DOHH2 (cell line): ENCODE data around the gene RND2.

Source experiments
- H3F3A ChIP-seq: fragments of 200-600 bp; sonication (generic), shearing (Covaris generic); 2 replicates; pipeline ENCODE4 v1.6.0; 2016; ENCODE audit warnings: antibody characterized with exemption, mild to moderate bottlenecking; ENCODE audit not compliant: control insufficient read depth, insufficient read depth
- H3K27ac ChIP-seq: fragments of 200-600 bp; sonication (generic); 2 replicates; pipeline ENCODE4 v1.5.1; 2014; ENCODE audit warnings: low read depth, mild to moderate bottlenecking, low read length, moderate library complexity
- H3K27me3 ChIP-seq: fragments of 200-600 bp; sonication (generic); 2 replicates; pipeline ENCODE4 v1.6.1; 2014; ENCODE audit warnings: mild to moderate bottlenecking, low read length, mixed read lengths; ENCODE audit not compliant: control insufficient read depth
- H3K36me3 ChIP-seq: fragments of 200-600 bp; sonication (generic); 2 replicates; pipeline ENCODE4 v1.6.1; 2014; ENCODE audit warnings: mild to moderate bottlenecking, low read length, moderate library complexity, mixed read lengths; ENCODE audit not compliant: control insufficient read depth
- H3K4me1 ChIP-seq: fragments of 200-600 bp; sonication (generic); 2 replicates; pipeline ENCODE4 v1.6.1; 2014; ENCODE audit warnings: mild to moderate bottlenecking, low read length, mixed read lengths; ENCODE audit not compliant: control insufficient read depth
- H3K4me2 ChIP-seq: fragments of 200-600 bp; sonication (generic); 2 replicates; pipeline ENCODE4 v1.6.0; 2014; ENCODE audit warnings: mild to moderate bottlenecking, low read length, moderate library complexity
- H3K4me3 ChIP-seq: fragments of 200-600 bp; sonication (generic); 2 replicates; pipeline ENCODE4 v1.5.1; 2014; ENCODE audit warnings: mild to moderate bottlenecking, low read length, mixed read lengths
- H3K79me2 ChIP-seq: fragments of 200-600 bp; sonication (generic); 2 replicates; pipeline ENCODE4 v1.6.1; 2014; ENCODE audit warnings: mild to moderate bottlenecking, low read length, mixed read lengths; ENCODE audit not compliant: control insufficient read depth
- H3K9me2 ChIP-seq: fragments of 200-600 bp; sonication (generic); replicated peaks from 2 replicates; pipeline ENCODE4 v1.6.1; 2014; ENCODE audit warnings: mild to moderate bottlenecking, low read length, mixed read lengths; ENCODE audit not compliant: control insufficient read depth
- H3K9me3 ChIP-seq: fragments of 200-600 bp; sonication (generic); 2 replicates; pipeline ENCODE4 v1.6.1; 2014; ENCODE audit warnings: antibody characterized with exemption, low read length, mixed read lengths; ENCODE audit not compliant: control insufficient read depth, insufficient read depth
- H4K20me1 ChIP-seq: fragments of 200-600 bp; sonication (generic); 2 replicates; pipeline ENCODE4 v1.6.0; 2014; ENCODE audit warnings: low read depth, mild to moderate bottlenecking, antibody characterized with exemption, low read length, moderate library complexity; ENCODE audit not compliant: control insufficient read depth, insufficient read depth
- EZH2phosphoT487 ChIP-seq: fragments of 200-600 bp; sonication (generic); IDR thresholded peaks from 2 replicates; pipeline ENCODE4 v1.6.1; 2017; ENCODE audit warnings: borderline replicate concordance, mild to moderate bottlenecking, antibody characterized with exemption, low read length, moderate library complexity, mixed read lengths
- TF ChIP-seq, protein P1 (sequence below): fragments of 200-600 bp; sonication (generic); IDR thresholded peaks from one replicate; pipeline ENCODE4 v1.5.1; 2014; ENCODE audit warnings: antibody characterized with exemption, mild to moderate bottlenecking, low read depth, low read length; ENCODE audit not compliant: poor library complexity, severe bottlenecking

RND2 gene

DNA sequence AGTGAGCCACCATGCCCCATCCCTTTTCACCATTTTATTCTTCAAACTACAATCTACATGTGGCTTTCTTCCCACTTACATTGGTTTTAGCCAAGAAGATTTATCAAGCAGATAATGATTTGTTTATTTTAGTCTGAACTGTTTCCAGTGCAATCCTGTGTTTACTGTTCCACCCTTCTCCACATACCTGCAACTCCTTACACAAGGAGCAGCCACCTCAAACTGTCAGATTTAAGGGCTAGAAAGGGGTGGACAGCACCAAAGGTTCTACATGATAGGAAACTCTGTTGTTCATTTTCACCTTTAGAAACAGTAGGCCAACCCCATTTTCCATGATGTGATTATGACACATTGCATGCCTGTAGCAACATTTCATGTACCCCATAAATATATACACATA is 42.8 kb upstream of the RND2 start:
- Histone ChIP-seq H3K79me2 (peaks cover 66% of the 10 kb centered on the region), H4K20me1 (peaks cover 7% of the 10 kb centered on the region; the same call in 1 of the 2 replicates), H3K4me2 (peak overlapping the region; percentile 97), H3K9me2 (no peaks in the 10 kb centered on the region), H3K9me3 (no peaks in the 10 kb centered on the region), H3F3A (no peaks in the 10 kb centered on the region), H3K4me3 (peak overlapping the region; percentile 100), H3K4me1 (peaks cover 50% of the 10 kb centered on the region), H3K27ac (no peak overlapping the region), H3K27me3 (peaks cover 3% of the 10 kb centered on the region), H3K36me3 (peaks cover 52% of the 10 kb centered on the region)
- no peak for TF ChIP-seq EZH2phosphoT487
- TF ChIP-seq, protein P1, sequence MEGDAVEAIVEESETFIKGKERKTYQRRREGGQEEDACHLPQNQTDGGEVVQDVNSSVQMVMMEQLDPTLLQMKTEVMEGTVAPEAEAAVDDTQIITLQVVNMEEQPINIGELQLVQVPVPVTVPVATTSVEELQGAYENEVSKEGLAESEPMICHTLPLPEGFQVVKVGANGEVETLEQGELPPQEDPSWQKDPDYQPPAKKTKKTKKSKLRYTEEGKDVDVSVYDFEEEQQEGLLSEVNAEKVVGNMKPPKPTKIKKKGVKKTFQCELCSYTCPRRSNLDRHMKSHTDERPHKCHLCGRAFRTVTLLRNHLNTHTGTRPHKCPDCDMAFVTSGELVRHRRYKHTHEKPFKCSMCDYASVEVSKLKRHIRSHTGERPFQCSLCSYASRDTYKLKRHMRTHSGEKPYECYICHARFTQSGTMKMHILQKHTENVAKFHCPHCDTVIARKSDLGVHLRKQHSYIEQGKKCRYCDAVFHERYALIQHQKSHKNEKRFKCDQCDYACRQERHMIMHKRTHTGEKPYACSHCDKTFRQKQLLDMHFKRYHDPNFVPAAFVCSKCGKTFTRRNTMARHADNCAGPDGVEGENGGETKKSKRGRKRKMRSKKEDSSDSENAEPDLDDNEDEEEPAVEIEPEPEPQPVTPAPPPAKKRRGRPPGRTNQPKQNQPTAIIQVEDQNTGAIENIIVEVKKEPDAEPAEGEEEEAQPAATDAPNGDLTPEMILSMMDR, result no peak

DNA sequence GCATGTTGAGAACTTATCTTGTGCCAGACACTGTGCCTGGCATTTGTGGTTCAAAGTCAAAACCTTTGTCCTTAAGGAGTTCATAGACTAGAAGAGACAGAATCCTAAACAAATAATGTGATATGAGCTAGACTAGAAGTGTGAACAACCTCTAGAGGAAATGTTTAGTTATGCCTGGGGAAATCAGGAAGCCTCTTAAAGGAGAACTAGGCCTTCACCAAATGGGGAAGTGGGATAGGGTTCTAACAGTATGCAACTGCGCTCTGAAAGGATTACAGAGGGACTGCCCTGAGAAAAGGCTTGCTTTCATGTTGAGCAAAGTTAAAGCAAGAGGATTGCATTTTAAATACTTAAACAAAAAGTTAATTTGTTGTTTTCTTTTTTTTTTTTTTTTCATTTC is 39.8 kb upstream of the RND2 start:
- Histone ChIP-seq H3K9me3 (no peaks in the 10 kb centered on the region), H4K20me1 (peaks cover 7% of the 10 kb centered on the region; the same call in 1 of the 2 replicates), H3K79me2 (peaks cover 66% of the 10 kb centered on the region), H3K4me1 (peaks cover 43% of the 10 kb centered on the region), H3K36me3 (peaks cover 81% of the 10 kb centered on the region), H3K4me3 (peak overlapping the region; percentile 66), H3F3A (no peaks in the 10 kb centered on the region), H3K27me3 (no peaks in the 10 kb centered on the region), H3K4me2 (peak overlapping the region; percentile 67), H3K9me2 (no peaks in the 10 kb centered on the region), H3K27ac (peak overlapping the region; percentile 46)
- TF ChIP-seq, protein P1, result no peak
- TF ChIP-seq EZH2phosphoT487, result no peak

DNA sequence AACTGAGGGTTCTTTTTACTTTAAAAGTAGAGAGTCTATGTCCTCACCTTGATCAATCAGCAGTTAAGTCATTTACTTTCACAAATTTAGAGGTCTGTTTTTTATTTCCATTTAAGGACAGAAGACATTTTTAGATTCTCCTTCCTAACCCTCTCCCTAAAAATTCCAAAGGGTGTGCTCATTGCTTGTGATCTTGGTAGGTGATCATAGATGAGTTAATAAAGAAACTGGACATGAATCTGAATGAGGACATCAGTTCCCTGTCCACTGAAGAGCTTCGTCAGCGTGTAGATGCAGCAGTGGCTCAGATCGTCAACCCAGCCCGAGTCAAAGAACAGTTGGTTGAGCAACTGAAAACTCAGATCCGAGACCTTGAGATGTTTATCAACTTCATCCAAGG is 35.9 kb upstream of the RND2 start:
- Histone ChIP-seq H3K27me3 (no peaks in the 10 kb centered on the region), H3K4me2 (no peak overlapping the region), H3K36me3 (peaks cover 88% of the 10 kb centered on the region), H3K4me3 (no peak overlapping the region), H3K4me1 (peaks cover 22% of the 10 kb centered on the region), H3F3A (no peaks in the 10 kb centered on the region; the same call in 1 of the 2 replicates), H4K20me1 (no peaks in the 10 kb centered on the region), H3K27ac (no peak overlapping the region), H3K9me2 (no peaks in the 10 kb centered on the region), H3K9me3 (no peaks in the 10 kb centered on the region), H3K79me2 (peaks cover 29% of the 10 kb centered on the region)
- TF ChIP-seq EZH2phosphoT487, result no peak
- TF ChIP-seq, protein P1, result no peak
